GM18508 (cell line): Measurements from ENCODE around the gene GPR18.
A peak's percentile ranks its signal among the peaks of the same experiment; 100 is the strongest.

Experiments used
- ATAC-seq: cut with Tn5 transposase; IDR thresholded peaks from one replicate; pipeline ENCODE4 v1.9.1; 2021; ENCODE audit warnings: moderate number of reproducible peaks; ENCODE audit not compliant: insufficient read depth, unreplicated experiment

Gene GPR18

GRCh38 chr13:99294198-99294597 is 36.0 kb upstream of the GPR18 start:
- no peak for ATAC-seq

GRCh38 chr13:99293178-99293577 is 35.0 kb upstream of the GPR18 start:
- no peak for ATAC-seq

GRCh38 chr13:99290894-99291293 is 32.7 kb upstream of the GPR18 start:
- no peak for ATAC-seq

- no peak for ATAC-seq
Observed at GRCh38 chr13:99289674-99290337, 31.6 kb upstream of the GPR18 start.

- no peak for ATAC-seq
Observed at GRCh38 chr13:99289271-99289670, 31.1 kb upstream of the GPR18 start.

- ATAC-seq = peak; percentile 74
Observed at GRCh38 chr13:99288089-99288488, 29.9 kb upstream of the GPR18 start.

- ATAC-seq = no peak
Observed at GRCh38 chr13:99287551-99287950, 29.4 kb upstream of the GPR18 start.

- ATAC-seq = no peak
Observed at GRCh38 chr13:99285432-99286182, 27.4 kb upstream of the GPR18 start.

- peak; percentile 39 for ATAC-seq
Observed at GRCh38 chr13:99282264-99283231, 24.4 kb upstream of the GPR18 start.

- peak; percentile 45 for ATAC-seq
Observed at GRCh38 chr13:99281811-99282263, 23.7 kb upstream of the GPR18 start.

- no peak for ATAC-seq
Observed at GRCh38 chr13:99280166-99280565, 22.0 kb upstream of the GPR18 start.

- no peak for ATAC-seq
Observed at GRCh38 chr13:99279637-99280036, 21.5 kb upstream of the GPR18 start.

- ATAC-seq = no peak
Observed at GRCh38 chr13:99278843-99279242, 20.7 kb upstream of the GPR18 start.

GRCh38 chr13:99278200-99278599 is 20.0 kb upstream of the GPR18 start:
- no peak for ATAC-seq

- no peak for ATAC-seq
Observed at GRCh38 chr13:99277629-99278028, 19.4 kb upstream of the GPR18 start.

- no peak for ATAC-seq
Observed at GRCh38 chr13:99276706-99277105, 18.5 kb upstream of the GPR18 start.

- no peak for ATAC-seq
Observed at GRCh38 chr13:99275093-99275469, 16.9 kb upstream of the GPR18 start.

GRCh38 chr13:99273128-99273527 is 14.9 kb upstream of the GPR18 start:
- no peak for ATAC-seq

GRCh38 chr13:99272481-99272880 is 14.3 kb upstream of the GPR18 start:
- no peak for ATAC-seq

- no peak for ATAC-seq
Observed at GRCh38 chr13:99271249-99271648, 13.1 kb upstream of the GPR18 start.

GRCh38 chr13:99270518-99270917 is 12.3 kb upstream of the GPR18 start:
- ATAC-seq = no peak
